ENCODE measurements around the gene NRSN2.

Gene NRSN2

GRCh38 chr20:397432-398237 is 50.7 kb downstream of the NRSN2 start:
- no peak for DNase-seq (ENCODE audit: low spot score)

DNA sequence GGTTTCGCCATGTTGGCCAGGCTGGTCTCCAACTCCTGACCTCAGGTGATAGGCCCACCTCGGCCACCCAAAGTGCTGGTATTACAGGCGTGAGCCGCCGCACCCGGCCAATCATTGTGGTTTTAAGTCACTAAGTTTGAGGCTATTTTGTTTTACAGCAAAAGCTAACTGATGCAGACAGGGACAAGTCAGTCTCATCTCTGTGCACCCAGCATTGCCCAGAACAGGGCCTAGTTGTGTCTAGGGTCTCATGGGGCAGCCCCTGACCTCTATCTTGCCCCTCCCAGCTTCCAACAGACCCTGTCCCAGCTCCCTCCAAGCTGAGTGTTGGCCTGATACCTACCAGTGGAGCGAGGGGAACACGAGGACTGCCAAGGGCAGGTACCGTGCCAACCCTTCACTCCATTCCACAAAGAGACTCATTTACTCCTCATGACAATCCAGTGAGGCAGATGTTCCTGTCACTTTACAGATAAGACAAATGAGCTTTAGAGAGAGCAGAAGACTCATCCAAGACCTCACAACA is 52.3 kb downstream of the NRSN2 start:
- DNase-seq (ENCODE audit: low spot score), result no peak

- DNase-seq (ENCODE audit: low spot score), result no peak
Measured at GRCh38 chr20:400128-400453, 53.2 kb downstream of the NRSN2 start.

DNA sequence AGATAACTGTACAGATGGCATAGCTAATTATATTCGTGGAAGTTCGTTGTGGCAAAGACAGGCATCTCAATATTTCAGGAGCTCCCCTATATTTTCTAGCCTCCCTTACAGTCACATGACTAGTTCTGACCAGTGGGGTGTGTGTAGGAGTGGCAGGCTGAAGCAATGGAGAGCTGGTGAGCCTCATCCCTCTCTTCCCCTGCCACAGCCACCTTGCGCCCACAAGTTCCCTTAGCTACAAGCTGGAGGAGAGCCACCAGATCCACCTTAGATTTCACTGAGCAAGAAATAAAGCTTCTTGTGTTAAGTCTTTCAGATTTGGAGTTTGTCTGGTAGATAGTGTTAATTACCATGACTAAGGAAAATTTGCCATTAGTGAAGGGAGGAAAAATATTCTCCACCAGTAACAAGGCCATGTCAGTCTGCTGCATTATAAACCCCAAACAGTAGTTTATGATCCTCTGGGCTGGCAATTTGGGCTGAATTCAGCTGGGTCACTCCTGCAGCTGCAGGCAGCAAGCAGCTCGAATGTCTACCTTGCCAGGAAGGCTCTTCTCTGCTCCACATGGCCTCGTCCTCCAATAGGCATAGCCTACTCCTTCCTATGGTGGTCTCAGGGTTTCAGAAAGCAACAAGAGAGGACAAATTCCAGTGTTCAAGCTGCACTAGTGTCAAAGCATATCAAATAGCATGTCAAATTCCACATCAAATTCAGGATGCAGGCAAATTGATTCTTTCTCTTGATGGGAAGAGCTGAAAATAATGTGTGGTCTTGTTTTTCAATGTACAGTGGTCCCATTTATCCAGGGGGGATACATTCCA is 53.8 kb downstream of the NRSN2 start:
- DNase-seq (ENCODE audit: low spot score), result no peak

- DNase-seq (ENCODE audit: low spot score), result no peak
Measured at GRCh38 chr20:401682-402495, 55.0 kb downstream of the NRSN2 start.

DNA sequence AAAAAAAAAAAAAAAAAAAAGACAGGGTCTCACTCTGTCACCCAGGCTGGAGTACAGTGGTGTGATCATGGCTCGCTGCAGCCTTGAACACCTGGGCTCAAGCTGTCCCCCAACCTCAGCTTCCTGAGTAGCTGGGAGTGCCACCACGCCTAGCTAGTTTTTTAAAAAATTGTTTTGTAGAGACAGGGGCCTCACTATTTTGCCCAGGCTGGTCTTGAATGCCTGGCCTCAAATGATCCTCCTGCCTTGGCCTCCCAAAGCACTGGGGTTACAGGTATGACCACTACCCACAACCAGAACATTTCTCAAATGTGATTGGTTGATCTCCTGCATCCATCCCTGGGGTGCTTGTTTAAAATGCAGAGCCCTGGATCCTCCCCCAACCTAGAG is 55.6 kb downstream of the NRSN2 start:
- no peak for DNase-seq (ENCODE audit: low spot score)

DNA sequence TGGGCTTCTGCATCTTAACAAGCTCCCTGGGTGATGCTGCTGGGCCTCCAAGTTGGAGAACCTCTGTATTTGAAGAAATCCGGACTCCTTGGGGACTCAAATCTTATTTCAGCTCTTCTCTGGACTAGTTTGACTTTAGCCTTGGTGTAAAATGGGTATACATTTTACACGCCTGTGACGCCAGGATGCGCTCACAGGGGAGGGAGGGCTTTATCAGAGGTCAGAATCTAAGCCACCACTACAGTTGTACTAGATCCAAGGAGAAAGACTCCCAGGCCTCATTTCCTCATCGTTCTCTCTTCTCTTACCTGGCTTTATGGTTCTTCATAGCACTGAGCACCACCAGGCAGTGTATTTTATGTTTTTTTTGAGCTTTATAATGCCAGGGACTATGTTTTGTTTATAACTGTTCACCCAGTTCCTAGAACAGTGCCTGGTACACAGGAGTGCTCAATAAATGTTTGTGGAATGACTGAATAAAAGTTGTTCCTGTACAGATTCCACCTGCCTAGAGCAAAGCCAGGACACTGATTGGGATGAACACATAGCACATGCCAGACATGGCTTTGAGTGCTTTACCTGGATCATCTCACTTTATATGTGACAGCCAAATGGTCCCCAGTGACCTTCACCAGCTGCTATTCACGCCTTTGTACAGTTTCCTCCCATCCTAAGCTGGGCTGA is 56.1 kb downstream of the NRSN2 start:
- DNase-seq (ENCODE audit: low spot score), result no peak

DNA sequence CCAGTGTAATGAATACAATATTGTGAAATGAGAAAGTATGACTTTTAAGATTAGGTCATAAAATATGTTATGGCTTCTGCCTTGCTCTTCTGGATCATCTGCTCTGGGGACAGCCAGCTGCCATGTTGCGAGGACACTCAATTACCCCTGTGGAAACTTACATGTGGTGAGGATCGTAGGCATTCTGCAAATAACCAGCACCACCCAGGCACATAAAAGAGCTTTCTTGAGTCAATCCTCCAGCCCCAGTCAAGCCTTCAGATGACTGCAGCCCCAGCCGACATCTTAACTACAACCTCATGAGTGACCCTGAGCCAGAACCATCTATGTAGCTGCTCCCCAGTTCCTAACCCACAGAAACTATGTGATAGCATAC is 56.7 kb downstream of the NRSN2 start:
- no peak for DNase-seq (ENCODE audit: low spot score)

GRCh38 chr20:404088-404487 is 57.2 kb downstream of the NRSN2 start:
- DNase-seq (ENCODE audit: low spot score), result no peak

Data from putamen (tissue), 1 donor.